Measurements from ENCODE around the gene IGF1.
"Not testable (repeated sequence)": the region's sequence is repeated elsewhere in the genome, so short reads cannot be mapped to it uniquely, and the experiment has no call there.

Gene IGF1

GRCh38 chr12:102459314-102459713 is 21.0 kb downstream of the IGF1 start:
- TF ChIP-seq CTCF (IDR thresholded peaks at IDR 0.05; ENCODE audit: insufficient read depth, missing control alignments), result no peak
- no peak for FAIRE-seq

GRCh38 chr12:102454808-102455760 is 25.3 kb downstream of the IGF1 start:
- no peak for FAIRE-seq
- no peak for DNase-seq (ENCODE audit: insufficient read length, low spot score)
- TF ChIP-seq CTCF (IDR thresholded peaks at IDR 0.05; ENCODE audit: insufficient read depth, missing control alignments), result no peak

More at GRCh38 chr12:102459314-102459713, 21.0 kb downstream of the IGF1 start:
- no peak for DNase-seq (ENCODE audit: insufficient read length, low spot score)

- FAIRE-seq (no peak), DNase-seq (ENCODE audit: insufficient read length, low spot score) (no peak)
- TF ChIP-seq CTCF (IDR thresholded peaks at IDR 0.05; ENCODE audit: insufficient read depth, missing control alignments), result no peak
These were observed 26.0 kb downstream of the IGF1 start for GRCh38 chr12:102454330-102454729.

- FAIRE-seq (no peak), DNase-seq (ENCODE audit: insufficient read length, low spot score) (no peak)
- no peak for TF ChIP-seq CTCF (IDR thresholded peaks at IDR 0.05; ENCODE audit: insufficient read depth, missing control alignments)
These were observed 27.8 kb downstream of the IGF1 start for GRCh38 chr12:102452605-102453004.

GRCh38 chr12:102449018-102449417 is 31.3 kb downstream of the IGF1 start:
- DNase-seq (ENCODE audit: insufficient read length, low spot score); FAIRE-seq: not testable (repeated sequence)

- not testable (repeated sequence) for FAIRE-seq; DNase-seq (ENCODE audit: insufficient read length, low spot score)
These were observed 32.9 kb downstream of the IGF1 start for GRCh38 chr12:102447426-102447825.

GRCh38 chr12:102444707-102445106 is 35.7 kb downstream of the IGF1 start:
- DNase-seq (ENCODE audit: insufficient read length, low spot score), result no peak
- no peak for FAIRE-seq
- TF ChIP-seq CTCF (IDR thresholded peaks at IDR 0.05; ENCODE audit: insufficient read depth, missing control alignments), result no peak

- TF ChIP-seq CTCF (IDR thresholded peaks at IDR 0.05; ENCODE audit: insufficient read depth, missing control alignments), result no peak
- FAIRE-seq, result no peak
These were observed 36.3 kb downstream of the IGF1 start for GRCh38 chr12:102444093-102444492.

More at GRCh38 chr12:102444093-102444492, 36.3 kb downstream of the IGF1 start:
- DNase-seq (ENCODE audit: insufficient read length, low spot score), result no peak

All from D721Med (cell line).